ENCODE measurements around the gene SAP25. TPM values are rescaled to one million over a fixed set of nuclear protein-coding genes. Genes with fewer than 3 reads are reported as not detected.
A peak's percentile ranks its signal among the peaks of the same experiment; 100 is the strongest.

SAP25 gene
- polyA plus RNA-seq, 1 donor (not counting 4 experiments of a cell fraction or from before 2014, with no cell fraction given), result 0.16 TPM

- FAIRE-seq (no peak), DNase-seq (ENCODE audit: low read depth, low spot score) (no peak)
- H3K27ac ChIP-seq (ENCODE audit: control insufficient read depth, insufficient read depth, low read length), result peak overlapping the region; percentile 88
- H3K9ac ChIP-seq (ENCODE audit: control insufficient read depth, extremely low read depth, insufficient read depth, low read length), result peak overlapping the region; percentile 90
- peaks cover 32% of the 10 kb centered on the region for H3K4me1 ChIP-seq (ENCODE audit: control insufficient read depth, extremely low read depth, insufficient read depth, low read length)
- dilution Hi-C loops (cut with MboI; ENCODE audit: extremely low pct_ligation_motif_present, low sequenced_read_pairs), result no loop called here
- H3K4me3 ChIP-seq (ENCODE audit: control insufficient read depth in 2 of 3, extremely low read depth in 1 of 3, insufficient read depth in 2 of 3, low read depth in 1 of 3, low read length in 3 of 3), result peak overlapping the region; percentile 88 to 96 (median 90)
- no peaks in the 10 kb centered on the region for H3K27me3 ChIP-seq (ENCODE audit: control insufficient read depth, extremely low read depth, insufficient read depth, low read length)
- H3K79me2 ChIP-seq (ENCODE audit: control insufficient read depth, insufficient read depth, low read length), result peaks cover 13% of the 10 kb centered on the region
- peak overlapping the region; percentile 85 for H3K4me2 ChIP-seq (ENCODE audit: control insufficient read depth, extremely low read depth, insufficient read depth, low read depth, low read length)
- no peak for TF ChIP-seq EZH2 (IDR thresholded peaks at IDR 0.05; ENCODE audit: low read length)
- no peak for TF ChIP-seq CTCF (optimal IDR thresholded peaks at IDR 0.05 in 1 of 3, IDR thresholded peaks at IDR 0.05 in 1 of 3, conservative IDR thresholded peaks at IDR 0.05 in 1 of 3; ENCODE audit: extremely low read depth in 1 of 3, insufficient read depth in 2 of 3, low read length in 3 of 3)
- H4K20me1 ChIP-seq (ENCODE audit: control insufficient read depth, extremely low read depth, insufficient read depth, low read length), result peaks cover 8% of the 10 kb centered on the region
- H3K9me3 ChIP-seq (ENCODE audit: control insufficient read depth, low read depth, low read length), result no peaks in the 10 kb centered on the region
- H3K9me1 ChIP-seq (ENCODE audit: control insufficient read depth, extremely low read depth, insufficient read depth, low read length), result no peaks in the 10 kb centered on the region
- H3K36me3 ChIP-seq (ENCODE audit: control insufficient read depth in 2 of 2, extremely low read depth in 1 of 2, insufficient read depth in 2 of 2, low read length in 2 of 2), result peaks cover 14 to 23% of the 10 kb centered on the region in 2 experiments
- no peak overlapping the region for H2AFZ ChIP-seq (ENCODE audit: control insufficient read depth, low read length)
These were observed 10.5 kb upstream of the SAP25 start for GRCh38 chr7:100584054-100584682.

- Histone ChIP-seq H3K4me2 (ENCODE audit: control insufficient read depth, extremely low read depth, insufficient read depth, low read depth, low read length) (no peak overlapping the region), H3K9ac (ENCODE audit: control insufficient read depth, extremely low read depth, insufficient read depth, low read length) (no peak overlapping the region), H3K4me3 (ENCODE audit: control insufficient read depth in 2 of 3, extremely low read depth in 1 of 3, insufficient read depth in 2 of 3, low read depth in 1 of 3, low read length in 3 of 3) (no peak overlapping the region), H3K9me1 (ENCODE audit: control insufficient read depth, extremely low read depth, insufficient read depth, low read length) (no peaks in the 10 kb centered on the region), H3K27ac (ENCODE audit: control insufficient read depth, insufficient read depth, low read length) (no peak overlapping the region), H4K20me1 (ENCODE audit: control insufficient read depth, extremely low read depth, insufficient read depth, low read length) (peaks cover 8% of the 10 kb centered on the region), H3K79me2 (ENCODE audit: control insufficient read depth, insufficient read depth, low read length) (peaks cover 13% of the 10 kb centered on the region), H3K9me3 (ENCODE audit: control insufficient read depth, low read depth, low read length) (no peaks in the 10 kb centered on the region), H3K4me1 (ENCODE audit: control insufficient read depth, extremely low read depth, insufficient read depth, low read length) (peaks cover 32% of the 10 kb centered on the region), H3K36me3 (ENCODE audit: control insufficient read depth in 2 of 2, extremely low read depth in 1 of 2, insufficient read depth in 2 of 2, low read length in 2 of 2) (peaks cover 20 to 23% of the 10 kb centered on the region in 2 experiments), H2AFZ (ENCODE audit: control insufficient read depth, low read length) (no peak overlapping the region), H3K27me3 (ENCODE audit: control insufficient read depth, extremely low read depth, insufficient read depth, low read length) (no peaks in the 10 kb centered on the region)
- DNase-seq (ENCODE audit: low read depth, low spot score), result no peak
- TF ChIP-seq EZH2 (IDR thresholded peaks at IDR 0.05; ENCODE audit: low read length) (no peak), CTCF (optimal IDR thresholded peaks at IDR 0.05 in 1 of 3, IDR thresholded peaks at IDR 0.05 in 1 of 3, conservative IDR thresholded peaks at IDR 0.05 in 1 of 3; ENCODE audit: extremely low read depth in 1 of 3, insufficient read depth in 2 of 3, low read length in 3 of 3) (no peak)
- FAIRE-seq, result no peak
- dilution Hi-C loops (cut with MboI; ENCODE audit: extremely low pct_ligation_motif_present, low sequenced_read_pairs), result no loop called here
These were observed 9.7 kb upstream of the SAP25 start for GRCh38 chr7:100583132-100584053.
